ENCODE measurements around the gene NUDT12.

Gene NUDT12

GRCh38 chr5:103562453-103563157 is at the start of gene NUDT12:
Gene NUDT12, minus strand, starts transcription at chr5:103562789. Its CDS starts 2,541 bp downstream, at chr5:103560248.
- DNase-seq, result peak; percentile 35

- DNase-seq, result no peak
Observed at GRCh38 chr5:103607346-103607745, 44.8 kb upstream of the NUDT12 start.

- no peak for DNase-seq
Observed at GRCh38 chr5:103605277-103605676, 42.7 kb upstream of the NUDT12 start.

- DNase-seq, result no peak
Observed at GRCh38 chr5:103602438-103602837, 39.8 kb upstream of the NUDT12 start.

GRCh38 chr5:103601314-103601713 is 38.7 kb upstream of the NUDT12 start:
- DNase-seq, result no peak

GRCh38 chr5:103600086-103600485 is 37.5 kb upstream of the NUDT12 start:
- no peak for DNase-seq

- DNase-seq, result no peak
Observed at GRCh38 chr5:103598997-103599566, 36.5 kb upstream of the NUDT12 start.

GRCh38 chr5:103590221-103590620 is 27.6 kb upstream of the NUDT12 start:
- no peak for DNase-seq

GRCh38 chr5:103589776-103590175 is 27.2 kb upstream of the NUDT12 start:
- DNase-seq, result no peak

- DNase-seq, result no peak
Observed at GRCh38 chr5:103589357-103589756, 26.8 kb upstream of the NUDT12 start.

GRCh38 chr5:103587185-103587748 is 24.7 kb upstream of the NUDT12 start:
- DNase-seq, result no peak

- DNase-seq, result no peak
Observed at GRCh38 chr5:103582364-103582763, 19.8 kb upstream of the NUDT12 start.

GRCh38 chr5:103573411-103573810 is 10.8 kb upstream of the NUDT12 start:
- no peak for DNase-seq

- DNase-seq, result no peak
Observed at GRCh38 chr5:103572454-103572853, 9.9 kb upstream of the NUDT12 start.

GRCh38 chr5:103571730-103572129 is 9.1 kb upstream of the NUDT12 start:
- no peak for DNase-seq

GRCh38 chr5:103569313-103570060 is 6.9 kb upstream of the NUDT12 start:
- no peak for DNase-seq

GRCh38 chr5:103565719-103566118 is 3.1 kb upstream of the NUDT12 start:
- DNase-seq, result no peak

GRCh38 chr5:103561685-103562452 is 720 bp downstream of the NUDT12 start:
- DNase-seq, result no peak

GRCh38 chr5:103560826-103561225 is 1.8 kb downstream of the NUDT12 start:
- no peak for DNase-seq

- DNase-seq, result no peak
Observed at GRCh38 chr5:103546858-103547257, 15.7 kb downstream of the NUDT12 start.

GRCh38 chr5:103542441-103542840 is 20.1 kb downstream of the NUDT12 start:
- no peak for DNase-seq

- DNase-seq, result no peak
Observed at GRCh38 chr5:103541569-103541968, 21.0 kb downstream of the NUDT12 start.

GRCh38 chr5:103541114-103541513 is 21.5 kb downstream of the NUDT12 start:
- no peak for DNase-seq
